WTC11 (cell line): ENCODE data around the gene LAP3. TPM values are rescaled to one million over a fixed set of nuclear protein-coding genes. Genes with fewer than 3 reads are reported as not detected.

Source experiments
- ATAC-seq: fragments of 200-7000 bp; cut with Tn5 transposase; 2 replicates; pipeline ENCODE4 v1.10.0; 2021; ENCODE audit warnings: mild to moderate bottlenecking, moderate library complexity
- CTCF ChIA-PET: fragments of 300-600 bp; sonication (Branson Sonifier 250); formaldehyde crosslinking; loops from one replicate; lab custom pipeline; 2021; ENCODE audit warnings: antibody characterized with exemption; lab: Charles Lee
- POLR2A ChIA-PET: fragments of 350-600 bp; sonication (Branson Sonifier 250); formaldehyde crosslinking; loops from one replicate; lab custom pipeline; 2021; ENCODE audit warnings: antibody characterized with exemption; lab: Charles Lee
- DNase-seq: peaks from one replicate; pipeline ENCODE4 v3.0.0; 2021; ENCODE audit warnings: low spot score
- H3K27ac Mint-ChIP-seq: 2 replicates; pipeline ENCODE4 v1.8.0; 2021; ENCODE audit warnings: mixed read lengths
- H3K27me3 Mint-ChIP-seq: 2 replicates; pipeline ENCODE4 v1.8.0; 2021; ENCODE audit warnings: low read depth, mild to moderate bottlenecking, moderate library complexity, mixed read lengths
- H3K36me3 Mint-ChIP-seq: 2 replicates; pipeline ENCODE4 v1.8.0; 2021; ENCODE audit warnings: mixed read lengths
- H3K4me1 Mint-ChIP-seq: 2 replicates; pipeline ENCODE4 v1.8.0; 2022; ENCODE audit warnings: mixed read lengths
- H3K4me3 Mint-ChIP-seq: 2 replicates; pipeline ENCODE4 v1.8.0; 2021; ENCODE audit warnings: mild to moderate bottlenecking, moderate library complexity, mixed read lengths
- H3K9me3 Mint-ChIP-seq: 2 replicates; pipeline ENCODE4 v1.8.0; 2021; ENCODE audit warnings: mixed read lengths
- CBFB ChIP-seq: sonication (generic); formaldehyde crosslinking; IDR thresholded peaks from 2 replicates; pipeline ENCODE4 v1.8.1; 2022; ENCODE audit warnings: mild to moderate bottlenecking, low read depth, missing genetic modification reagents
- CDX4 ChIP-seq: fragments of 250-450 bp; sonication (Bioruptor Pico); IDR thresholded peaks from 2 replicates; pipeline ENCODE4 v1.9.0; 2021; ENCODE audit warnings: moderate library complexity, mild to moderate bottlenecking, inconsistent platforms, borderline replicate concordance
- FOXK1 ChIP-seq: sonication (generic); formaldehyde crosslinking; IDR thresholded peaks from 2 replicates; pipeline ENCODE4 v1.8.0; 2022; ENCODE audit warnings: mild to moderate bottlenecking, moderate library complexity, missing genetic modification reagents
- HMGA2 ChIP-seq: fragments of 250-450 bp; sonication (Bioruptor Pico); IDR thresholded peaks from 2 replicates; pipeline ENCODE4 v1.4.0; 2021; ENCODE audit warnings: mild to moderate bottlenecking, moderate library complexity
- NR2C2 ChIP-seq: sonication (generic); formaldehyde crosslinking; IDR thresholded peaks from 2 replicates; pipeline ENCODE4 v1.8.0; 2022; ENCODE audit warnings: mild to moderate bottlenecking, missing genetic modification reagents
- OVOL2 ChIP-seq: fragments of 250-450 bp; sonication (Bioruptor Pico); IDR thresholded peaks from 2 replicates; pipeline ENCODE4 v1.9.0; 2021; ENCODE audit warnings: mild to moderate bottlenecking, borderline replicate concordance
- PRDM15 ChIP-seq: sonication (generic); formaldehyde crosslinking; IDR thresholded peaks from 2 replicates; pipeline ENCODE4 v1.8.0; 2022; ENCODE audit warnings: missing genetic modification reagents
- RELA ChIP-seq: sonication (generic); formaldehyde crosslinking; IDR thresholded peaks from 2 replicates; pipeline ENCODE4 v1.8.1; 2022; ENCODE audit warnings: missing genetic modification reagents, mild to moderate bottlenecking, borderline replicate concordance
- RORB ChIP-seq: fragments of 250-450 bp; sonication (Bioruptor Pico); IDR thresholded peaks from 2 replicates; pipeline ENCODE4 v1.9.0; 2021; ENCODE audit warnings: mild to moderate bottlenecking
- USF2 ChIP-seq: sonication (generic); formaldehyde crosslinking; IDR thresholded peaks from 2 replicates; pipeline ENCODE4 v1.8.1; 2023; ENCODE audit warnings: mild to moderate bottlenecking, missing genetic modification reagents, moderate library complexity
- ZNF219 ChIP-seq: sonication (generic); formaldehyde crosslinking; IDR thresholded peaks from 2 replicates; pipeline ENCODE4 v1.8.0; 2023; ENCODE audit warnings: missing genetic modification reagents, mild to moderate bottlenecking, borderline replicate concordance
- ZNF512 ChIP-seq: sonication (generic); formaldehyde crosslinking; IDR thresholded peaks from 2 replicates; pipeline ENCODE4 v1.8.1; 2022; ENCODE audit warnings: missing genetic modification reagents, borderline replicate concordance
- total RNA-seq: library from RNA; stranded (reverse); gene quantifications from 3 replicates; pipeline ENCODE4 v1.2.3, GENCODE V29; 2021
- TF ChIP-seq, protein P1 (sequence below): sonication (generic); formaldehyde crosslinking; conservative IDR thresholded peaks from 2 replicates; pipeline ENCODE4 v1.8.1; 2023; ENCODE audit warnings: mild to moderate bottlenecking, low read depth, missing genetic modification reagents, moderate library complexity
- TF ChIP-seq, protein P2 (sequence below): sonication (generic); formaldehyde crosslinking; IDR thresholded peaks from 2 replicates; pipeline ENCODE4 v1.8.0; 2023; ENCODE audit warnings: missing genetic modification reagents, mild to moderate bottlenecking, borderline replicate concordance
- TF ChIP-seq, protein P3 (sequence below): fragments of 250-450 bp; sonication (Bioruptor Pico); IDR thresholded peaks from 2 replicates; pipeline ENCODE4 v2.1.2; 2022; ENCODE audit warnings: mild to moderate bottlenecking, moderate library complexity

Gene LAP3
- total RNA-seq, 1 experiment from 2014 or later = 52.7 TPM

DNA sequence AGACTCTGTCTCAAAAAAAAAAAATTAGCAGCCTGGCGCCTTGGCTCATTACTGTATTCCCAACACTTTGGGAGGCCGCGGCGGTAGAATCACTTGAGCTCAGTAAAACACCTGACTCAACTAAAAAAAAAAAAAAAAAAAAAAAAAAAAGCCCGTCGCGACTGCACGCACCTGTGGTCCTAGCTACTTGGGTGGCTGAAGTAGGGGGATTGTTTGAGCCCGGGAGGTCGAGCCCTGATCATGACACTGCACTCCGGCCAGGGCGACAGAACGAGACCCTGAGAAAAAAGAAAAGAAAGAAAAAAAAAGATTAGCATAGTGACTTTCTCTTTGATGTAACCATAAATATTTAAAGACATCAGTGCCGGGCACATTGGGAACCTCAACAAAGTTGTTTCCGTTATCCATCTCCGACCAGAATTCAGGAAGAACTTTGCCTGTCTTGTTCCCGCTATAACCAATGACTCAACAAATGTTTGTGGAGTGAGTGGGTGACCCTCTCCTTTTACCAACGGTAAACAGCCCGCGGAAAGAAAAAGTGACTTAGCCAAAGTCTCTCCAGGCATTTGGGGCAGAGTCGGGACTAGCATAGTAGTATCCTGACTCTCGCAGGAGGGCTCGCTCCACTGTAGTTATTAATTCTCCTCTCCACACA, 36.9 kb downstream of the LAP3 start:
- Mint-ChIP-seq H3K4me3 (peak overlapping the region; percentile 99), H3K27me3 (no peaks in the 10 kb centered on the region), H3K4me1 (peaks cover 17% of the 10 kb centered on the region), H3K9me3 (no peaks in the 10 kb centered on the region), H3K27ac (peak overlapping the region; percentile 91), H3K36me3 (peaks cover 12% of the 10 kb centered on the region)
- TF ChIP-seq OVOL2 (CRISPR knock-in tag) = no peak
- no peak for TF ChIP-seq RELA (CRISPR knock-in tag)
- TF ChIP-seq, protein P1, sequence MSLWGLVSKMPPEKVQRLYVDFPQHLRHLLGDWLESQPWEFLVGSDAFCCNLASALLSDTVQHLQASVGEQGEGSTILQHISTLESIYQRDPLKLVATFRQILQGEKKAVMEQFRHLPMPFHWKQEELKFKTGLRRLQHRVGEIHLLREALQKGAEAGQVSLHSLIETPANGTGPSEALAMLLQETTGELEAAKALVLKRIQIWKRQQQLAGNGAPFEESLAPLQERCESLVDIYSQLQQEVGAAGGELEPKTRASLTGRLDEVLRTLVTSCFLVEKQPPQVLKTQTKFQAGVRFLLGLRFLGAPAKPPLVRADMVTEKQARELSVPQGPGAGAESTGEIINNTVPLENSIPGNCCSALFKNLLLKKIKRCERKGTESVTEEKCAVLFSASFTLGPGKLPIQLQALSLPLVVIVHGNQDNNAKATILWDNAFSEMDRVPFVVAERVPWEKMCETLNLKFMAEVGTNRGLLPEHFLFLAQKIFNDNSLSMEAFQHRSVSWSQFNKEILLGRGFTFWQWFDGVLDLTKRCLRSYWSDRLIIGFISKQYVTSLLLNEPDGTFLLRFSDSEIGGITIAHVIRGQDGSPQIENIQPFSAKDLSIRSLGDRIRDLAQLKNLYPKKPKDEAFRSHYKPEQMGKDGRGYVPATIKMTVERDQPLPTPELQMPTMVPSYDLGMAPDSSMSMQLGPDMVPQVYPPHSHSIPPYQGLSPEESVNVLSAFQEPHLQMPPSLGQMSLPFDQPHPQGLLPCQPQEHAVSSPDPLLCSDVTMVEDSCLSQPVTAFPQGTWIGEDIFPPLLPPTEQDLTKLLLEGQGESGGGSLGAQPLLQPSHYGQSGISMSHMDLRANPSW = no peak
- TF ChIP-seq CBFB (CRISPR knock-in tag) = no peak
- TF ChIP-seq ZNF219 = no peak
- TF ChIP-seq RORB = no peak
- TF ChIP-seq, protein P2, sequence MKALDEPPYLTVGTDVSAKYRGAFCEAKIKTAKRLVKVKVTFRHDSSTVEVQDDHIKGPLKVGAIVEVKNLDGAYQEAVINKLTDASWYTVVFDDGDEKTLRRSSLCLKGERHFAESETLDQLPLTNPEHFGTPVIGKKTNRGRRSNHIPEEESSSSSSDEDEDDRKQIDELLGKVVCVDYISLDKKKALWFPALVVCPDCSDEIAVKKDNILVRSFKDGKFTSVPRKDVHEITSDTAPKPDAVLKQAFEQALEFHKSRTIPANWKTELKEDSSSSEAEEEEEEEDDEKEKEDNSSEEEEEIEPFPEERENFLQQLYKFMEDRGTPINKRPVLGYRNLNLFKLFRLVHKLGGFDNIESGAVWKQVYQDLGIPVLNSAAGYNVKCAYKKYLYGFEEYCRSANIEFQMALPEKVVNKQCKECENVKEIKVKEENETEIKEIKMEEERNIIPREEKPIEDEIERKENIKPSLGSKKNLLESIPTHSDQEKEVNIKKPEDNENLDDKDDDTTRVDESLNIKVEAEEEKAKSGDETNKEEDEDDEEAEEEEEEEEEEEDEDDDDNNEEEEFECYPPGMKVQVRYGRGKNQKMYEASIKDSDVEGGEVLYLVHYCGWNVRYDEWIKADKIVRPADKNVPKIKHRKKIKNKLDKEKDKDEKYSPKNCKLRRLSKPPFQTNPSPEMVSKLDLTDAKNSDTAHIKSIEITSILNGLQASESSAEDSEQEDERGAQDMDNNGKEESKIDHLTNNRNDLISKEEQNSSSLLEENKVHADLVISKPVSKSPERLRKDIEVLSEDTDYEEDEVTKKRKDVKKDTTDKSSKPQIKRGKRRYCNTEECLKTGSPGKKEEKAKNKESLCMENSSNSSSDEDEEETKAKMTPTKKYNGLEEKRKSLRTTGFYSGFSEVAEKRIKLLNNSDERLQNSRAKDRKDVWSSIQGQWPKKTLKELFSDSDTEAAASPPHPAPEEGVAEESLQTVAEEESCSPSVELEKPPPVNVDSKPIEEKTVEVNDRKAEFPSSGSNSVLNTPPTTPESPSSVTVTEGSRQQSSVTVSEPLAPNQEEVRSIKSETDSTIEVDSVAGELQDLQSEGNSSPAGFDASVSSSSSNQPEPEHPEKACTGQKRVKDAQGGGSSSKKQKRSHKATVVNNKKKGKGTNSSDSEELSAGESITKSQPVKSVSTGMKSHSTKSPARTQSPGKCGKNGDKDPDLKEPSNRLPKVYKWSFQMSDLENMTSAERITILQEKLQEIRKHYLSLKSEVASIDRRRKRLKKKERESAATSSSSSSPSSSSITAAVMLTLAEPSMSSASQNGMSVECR (CRISPR knock-in tag) = no peak
- ATAC-seq (peak; percentile 60), DNase-seq (no peak)
- POLR2A ChIA-PET = interaction anchor here (0.5 to 1.2 kb wide), 5 partner anchors 34 to 979 kb away, joined by 3 to 5 read pairs (median 4); no protein-coding TSS in a partner anchor
- CTCF ChIA-PET = interaction anchor here (0.6 to 1.1 kb wide), 7 partner anchors 19 to 220 kb away, joined by 3 to 4 read pairs (median 3); partner anchors contain the start of gene LAP3

- Mint-ChIP-seq H3K36me3 (peaks cover 19% of the 10 kb centered on the region), H3K27ac (peak within 1 kb of the TSS; percentile 91), H3K27me3 (no peaks in the 10 kb centered on the region), H3K4me3 (peak within 1 kb of the TSS; percentile 99), H3K4me1 (peaks cover 20% of the 10 kb centered on the region), H3K9me3 (no peaks in the 10 kb centered on the region)
- DNase-seq (peak; percentile 95), ATAC-seq (peak; percentile 87)
- POLR2A ChIA-PET = interaction anchor here (0.5 to 1.2 kb wide), 3 partner anchors 37 to 978 kb away, joined by 3 to 5 read pairs (median 5); no protein-coding TSS in a partner anchor
- CTCF ChIA-PET = interaction anchor here (0.8 to 1.1 kb wide), 6 partner anchors 17 to 142 kb away, joined by 3 to 4 read pairs (median 3); partner anchors contain the start of gene LAP3
- TF ChIP-seq NR2C2 (CRISPR knock-in tag) (no peak), ZNF512 (CRISPR knock-in tag) (no peak), FOXK1 (CRISPR knock-in tag) (peak; percentile 63), USF2 (CRISPR knock-in tag) (peak; percentile 98), PRDM15 (peak; percentile 63), CDX4 (CRISPR knock-in tag) (no peak), HMGA2 (no peak)
- TF ChIP-seq, protein P3, sequence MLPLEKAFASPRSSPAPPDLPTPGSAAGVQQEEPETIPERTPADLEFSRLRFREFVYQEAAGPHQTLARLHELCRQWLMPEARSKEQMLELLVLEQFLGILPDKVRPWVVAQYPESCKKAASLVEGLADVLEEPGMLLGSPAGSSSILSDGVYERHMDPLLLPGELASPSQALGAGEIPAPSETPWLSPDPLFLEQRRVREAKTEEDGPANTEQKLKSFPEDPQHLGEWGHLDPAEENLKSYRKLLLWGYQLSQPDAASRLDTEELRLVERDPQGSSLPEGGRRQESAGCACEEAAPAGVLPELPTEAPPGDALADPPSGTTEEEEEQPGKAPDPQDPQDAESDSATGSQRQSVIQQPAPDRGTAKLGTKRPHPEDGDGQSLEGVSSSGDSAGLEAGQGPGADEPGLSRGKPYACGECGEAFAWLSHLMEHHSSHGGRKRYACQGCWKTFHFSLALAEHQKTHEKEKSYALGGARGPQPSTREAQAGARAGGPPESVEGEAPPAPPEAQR (CRISPR knock-in tag) = no peak
Observed at GRCh38 chr4:17614416-17615299, 37.7 kb downstream of the LAP3 start, which contains the start of gene MED28. Gene MED28 (plus strand): TSS chr4:17614641. CDS start chr4:17614655, 14 bp downstream.
